ENCODE data around the gene STH.

Gene STH

DNA sequence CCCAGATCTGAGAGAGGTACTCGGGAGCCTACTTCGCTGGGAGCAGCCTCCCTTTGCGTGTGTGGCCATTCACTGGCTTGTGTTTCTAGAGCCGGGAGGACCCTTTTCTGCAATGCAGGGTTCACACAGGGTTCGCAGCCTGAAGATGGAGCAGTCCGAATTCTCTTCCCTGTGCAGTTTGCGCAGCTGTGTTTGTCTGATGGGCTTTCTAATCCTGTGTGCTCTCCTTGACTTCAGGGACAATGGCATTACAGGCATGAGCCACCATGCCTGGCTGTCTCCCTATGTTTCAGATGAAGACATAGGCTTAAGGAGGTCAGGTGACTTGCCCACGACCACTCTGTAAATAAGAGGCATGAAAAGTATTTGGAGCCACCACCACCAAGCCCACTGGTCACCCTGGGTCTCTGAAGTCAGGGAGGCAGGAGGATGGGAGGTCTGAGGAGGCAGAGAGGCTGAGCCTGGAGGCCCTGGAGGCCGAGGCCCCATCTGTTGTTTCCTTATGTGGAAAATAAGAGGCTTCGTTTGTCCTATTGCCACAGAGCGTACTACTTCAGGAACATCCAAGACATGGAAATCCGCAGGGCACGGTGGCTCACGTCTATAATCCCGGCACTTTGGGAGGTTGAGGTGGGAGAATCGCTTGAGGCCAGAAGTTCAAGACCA lies 5.0 kb upstream of the STH start (continued):
- TF ChIP-seq, protein P1, sequence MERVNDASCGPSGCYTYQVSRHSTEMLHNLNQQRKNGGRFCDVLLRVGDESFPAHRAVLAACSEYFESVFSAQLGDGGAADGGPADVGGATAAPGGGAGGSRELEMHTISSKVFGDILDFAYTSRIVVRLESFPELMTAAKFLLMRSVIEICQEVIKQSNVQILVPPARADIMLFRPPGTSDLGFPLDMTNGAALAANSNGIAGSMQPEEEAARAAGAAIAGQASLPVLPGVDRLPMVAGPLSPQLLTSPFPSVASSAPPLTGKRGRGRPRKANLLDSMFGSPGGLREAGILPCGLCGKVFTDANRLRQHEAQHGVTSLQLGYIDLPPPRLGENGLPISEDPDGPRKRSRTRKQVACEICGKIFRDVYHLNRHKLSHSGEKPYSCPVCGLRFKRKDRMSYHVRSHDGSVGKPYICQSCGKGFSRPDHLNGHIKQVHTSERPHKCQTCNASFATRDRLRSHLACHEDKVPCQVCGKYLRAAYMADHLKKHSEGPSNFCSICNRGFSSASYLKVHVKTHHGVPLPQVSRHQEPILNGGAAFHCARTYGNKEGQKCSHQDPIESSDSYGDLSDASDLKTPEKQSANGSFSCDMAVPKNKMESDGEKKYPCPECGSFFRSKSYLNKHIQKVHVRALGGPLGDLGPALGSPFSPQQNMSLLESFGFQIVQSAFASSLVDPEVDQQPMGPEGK (CRISPR knock-in tag; IDR thresholded peaks at IDR 0.05; ENCODE audit: borderline replicate concordance), result no peak
- TF ChIP-seq BACH2 (CRISPR knock-in tag; IDR thresholded peaks at IDR 0.05; ENCODE audit: borderline replicate concordance) (no peak), PPARA (CRISPR knock-in tag; IDR thresholded peaks at IDR 0.05; ENCODE audit: borderline replicate concordance) (no peak), CSRNP3 (CRISPR knock-in tag; IDR thresholded peaks at IDR 0.05) (no peak), OSR1 (CRISPR knock-in tag; IDR thresholded peaks at IDR 0.05) (no peak)

DNA sequence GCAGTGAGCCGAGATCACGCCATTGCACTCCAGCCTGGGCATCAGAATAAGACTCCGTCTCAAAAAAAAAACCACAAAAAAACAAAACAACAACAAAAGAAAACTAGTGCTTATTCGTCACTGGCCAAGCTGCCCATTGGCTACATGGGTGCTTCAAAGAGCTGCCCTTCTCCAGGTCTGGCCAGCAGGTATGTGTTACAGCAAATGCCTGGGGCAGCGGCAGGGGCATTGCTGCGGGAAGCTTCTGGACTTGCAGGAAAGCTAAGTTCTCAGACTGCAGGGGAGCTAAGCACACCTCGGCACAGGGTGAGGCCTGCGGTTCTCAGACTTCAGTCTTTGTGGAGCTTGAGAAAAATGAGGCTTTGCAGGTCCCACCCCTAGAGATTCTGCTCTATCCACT lies 4.1 kb upstream of the STH start:
- TF ChIP-seq OSR1 (CRISPR knock-in tag; IDR thresholded peaks at IDR 0.05), result no peak
- TF ChIP-seq CSRNP3 (CRISPR knock-in tag; IDR thresholded peaks at IDR 0.05), result no peak
- ATAC-seq, result no peak

DNA sequence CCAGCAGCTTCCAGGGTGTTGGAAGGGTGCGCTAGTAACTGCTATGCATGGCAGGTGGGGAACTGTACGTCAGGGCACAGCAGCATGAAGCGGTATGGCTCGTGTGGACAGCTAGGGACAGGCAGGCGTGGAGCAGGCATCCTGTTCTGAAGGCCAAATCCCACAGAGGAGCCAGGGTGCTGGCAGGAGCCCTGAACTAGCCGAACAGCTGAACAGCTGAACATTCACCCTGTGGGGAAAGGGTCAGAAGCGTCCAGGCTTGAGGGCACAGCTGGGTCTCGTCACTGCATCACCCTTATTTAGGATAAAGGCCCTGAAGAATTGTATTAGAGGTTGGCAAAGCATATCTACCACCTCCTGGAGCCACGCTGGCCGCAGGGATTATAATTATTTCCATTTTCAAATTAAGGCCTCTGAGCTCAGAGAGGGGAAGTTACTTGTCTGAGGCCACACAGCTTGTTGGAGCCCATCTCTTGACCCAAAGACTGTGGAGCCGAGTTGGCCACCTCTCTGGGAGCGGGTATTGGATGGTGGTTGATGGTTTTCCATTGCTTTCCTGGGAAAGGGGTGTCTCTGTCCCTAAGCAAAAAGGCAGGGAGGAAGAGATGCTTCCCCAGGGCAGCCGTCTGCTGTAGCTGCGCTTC lies 3.3 kb upstream of the STH start:
- TF ChIP-seq OSR1 (CRISPR knock-in tag; IDR thresholded peaks at IDR 0.05) (no peak), RARB (CRISPR knock-in tag; IDR thresholded peaks at IDR 0.05) (no peak), CREB5 (CRISPR knock-in tag; IDR thresholded peaks at IDR 0.05; ENCODE audit: low read depth) (no peak), GLIS3 (CRISPR knock-in tag; IDR thresholded peaks at IDR 0.05) (no peak), TCF4 (CRISPR knock-in tag; IDR thresholded peaks at IDR 0.05; ENCODE audit: borderline replicate concordance) (no peak), ISL1 (CRISPR knock-in tag; IDR thresholded peaks at IDR 0.05) (no peak), CSDC2 (CRISPR knock-in tag; IDR thresholded peaks at IDR 0.05) (no peak), ARNTL (CRISPR knock-in tag; IDR thresholded peaks at IDR 0.05; ENCODE audit: borderline replicate concordance, low read depth) (no peak), ESRRG (CRISPR knock-in tag; IDR thresholded peaks at IDR 0.05) (no peak), PPARA (CRISPR knock-in tag; IDR thresholded peaks at IDR 0.05; ENCODE audit: borderline replicate concordance) (no peak), ZFP30 (CRISPR knock-in tag; IDR thresholded peaks at IDR 0.05) (no peak)
- TF ChIP-seq, protein P2, sequence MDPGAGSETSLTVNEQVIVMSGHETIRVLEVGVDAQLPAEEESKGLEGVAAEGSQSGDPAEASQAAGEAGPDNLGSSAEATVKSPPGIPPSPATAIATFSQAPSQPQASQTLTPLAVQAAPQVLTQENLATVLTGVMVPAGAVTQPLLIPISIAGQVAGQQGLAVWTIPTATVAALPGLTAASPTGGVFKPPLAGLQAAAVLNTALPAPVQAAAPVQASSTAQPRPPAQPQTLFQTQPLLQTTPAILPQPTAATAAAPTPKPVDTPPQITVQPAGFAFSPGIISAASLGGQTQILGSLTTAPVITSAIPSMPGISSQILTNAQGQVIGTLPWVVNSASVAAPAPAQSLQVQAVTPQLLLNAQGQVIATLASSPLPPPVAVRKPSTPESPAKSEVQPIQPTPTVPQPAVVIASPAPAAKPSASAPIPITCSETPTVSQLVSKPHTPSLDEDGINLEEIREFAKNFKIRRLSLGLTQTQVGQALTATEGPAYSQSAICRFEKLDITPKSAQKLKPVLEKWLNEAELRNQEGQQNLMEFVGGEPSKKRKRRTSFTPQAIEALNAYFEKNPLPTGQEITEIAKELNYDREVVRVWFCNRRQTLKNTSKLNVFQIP (CRISPR knock-in tag; IDR thresholded peaks at IDR 0.05; ENCODE audit: borderline replicate concordance, low read depth), result no peak
- no peak for ATAC-seq

GRCh38 chr17:45996282-45996937 lies 2.6 kb upstream of the STH start:
- no peak for ATAC-seq
- TF ChIP-seq ZNF8 (CRISPR knock-in tag; IDR thresholded peaks at IDR 0.05), result no peak
- TF ChIP-seq, protein P3, sequence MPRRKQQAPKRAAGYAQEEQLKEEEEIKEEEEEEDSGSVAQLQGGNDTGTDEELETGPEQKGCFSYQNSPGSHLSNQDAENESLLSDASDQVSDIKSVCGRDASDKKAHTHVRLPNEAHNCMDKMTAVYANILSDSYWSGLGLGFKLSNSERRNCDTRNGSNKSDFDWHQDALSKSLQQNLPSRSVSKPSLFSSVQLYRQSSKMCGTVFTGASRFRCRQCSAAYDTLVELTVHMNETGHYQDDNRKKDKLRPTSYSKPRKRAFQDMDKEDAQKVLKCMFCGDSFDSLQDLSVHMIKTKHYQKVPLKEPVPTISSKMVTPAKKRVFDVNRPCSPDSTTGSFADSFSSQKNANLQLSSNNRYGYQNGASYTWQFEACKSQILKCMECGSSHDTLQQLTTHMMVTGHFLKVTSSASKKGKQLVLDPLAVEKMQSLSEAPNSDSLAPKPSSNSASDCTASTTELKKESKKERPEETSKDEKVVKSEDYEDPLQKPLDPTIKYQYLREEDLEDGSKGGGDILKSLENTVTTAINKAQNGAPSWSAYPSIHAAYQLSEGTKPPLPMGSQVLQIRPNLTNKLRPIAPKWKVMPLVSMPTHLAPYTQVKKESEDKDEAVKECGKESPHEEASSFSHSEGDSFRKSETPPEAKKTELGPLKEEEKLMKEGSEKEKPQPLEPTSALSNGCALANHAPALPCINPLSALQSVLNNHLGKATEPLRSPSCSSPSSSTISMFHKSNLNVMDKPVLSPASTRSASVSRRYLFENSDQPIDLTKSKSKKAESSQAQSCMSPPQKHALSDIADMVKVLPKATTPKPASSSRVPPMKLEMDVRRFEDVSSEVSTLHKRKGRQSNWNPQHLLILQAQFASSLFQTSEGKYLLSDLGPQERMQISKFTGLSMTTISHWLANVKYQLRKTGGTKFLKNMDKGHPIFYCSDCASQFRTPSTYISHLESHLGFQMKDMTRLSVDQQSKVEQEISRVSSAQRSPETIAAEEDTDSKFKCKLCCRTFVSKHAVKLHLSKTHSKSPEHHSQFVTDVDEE (CRISPR knock-in tag; IDR thresholded peaks at IDR 0.05), result no peak
- TF ChIP-seq CSDC2 (CRISPR knock-in tag; IDR thresholded peaks at IDR 0.05), result no peak
- TF ChIP-seq ZNF565 (CRISPR knock-in tag; conservative IDR thresholded peaks at IDR 0.05; ENCODE audit: low read depth), result no peak
- TF ChIP-seq CSRNP3 (CRISPR knock-in tag; IDR thresholded peaks at IDR 0.05), result no peak
- TF ChIP-seq ZC3H10 (CRISPR knock-in tag; IDR thresholded peaks at IDR 0.05), result no peak
- no peak for TF ChIP-seq CREB5 (CRISPR knock-in tag; IDR thresholded peaks at IDR 0.05; ENCODE audit: low read depth)
- TF ChIP-seq GLIS3 (CRISPR knock-in tag; IDR thresholded peaks at IDR 0.05), result no peak
- TF ChIP-seq ZNF70 (CRISPR knock-in tag; IDR thresholded peaks at IDR 0.05), result no peak
- no peak for TF ChIP-seq RARB (CRISPR knock-in tag; IDR thresholded peaks at IDR 0.05)
- TF ChIP-seq ARNTL (CRISPR knock-in tag; IDR thresholded peaks at IDR 0.05; ENCODE audit: borderline replicate concordance, low read depth), result no peak
